ENCODE measurements around the gene ADAMTS6. TPM values are rescaled to one million over a fixed set of nuclear protein-coding genes. Genes with fewer than 3 reads are reported as not detected.

ADAMTS6 gene
- total RNA-seq, 2 donors from 2014 or later = 0.91 to 20.7 TPM

DNA sequence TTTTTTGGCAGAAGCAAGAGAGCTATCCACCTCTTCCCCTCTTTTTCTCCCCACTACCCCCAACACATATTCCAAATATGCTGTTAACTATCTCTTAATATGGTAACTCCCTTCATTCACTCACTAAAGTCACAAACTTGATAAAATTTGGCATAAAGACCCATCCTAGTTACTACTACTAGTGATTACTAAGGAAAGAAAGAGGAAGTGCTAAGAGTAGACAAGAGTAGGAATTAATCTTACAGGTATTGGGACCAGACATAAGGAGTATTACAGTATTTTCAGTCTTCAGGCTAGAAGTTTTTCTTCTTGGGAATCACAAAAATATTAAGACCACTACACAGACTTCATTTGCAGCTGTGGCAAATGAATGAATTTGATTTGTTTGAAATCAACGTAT, 2.2 kb downstream of the ADAMTS6 start:
- H3K4me1 ChIP-seq (replicated peaks) = peaks cover 2% of the 10 kb centered on the region
- intact Hi-C loops (cut with DNase I) = no loop called here
- no peak for DNase-seq (ENCODE audit: low spot score)
- H3K27me3 ChIP-seq (replicated peaks; ENCODE audit: insufficient read depth) = no peaks in the 10 kb centered on the region
- TF ChIP-seq POLR2A (IDR thresholded peaks at IDR 0.05) (no peak), POLR2AphosphoS5 (IDR thresholded peaks at IDR 0.05) (no peak)
- TF ChIP-seq, protein P1, sequence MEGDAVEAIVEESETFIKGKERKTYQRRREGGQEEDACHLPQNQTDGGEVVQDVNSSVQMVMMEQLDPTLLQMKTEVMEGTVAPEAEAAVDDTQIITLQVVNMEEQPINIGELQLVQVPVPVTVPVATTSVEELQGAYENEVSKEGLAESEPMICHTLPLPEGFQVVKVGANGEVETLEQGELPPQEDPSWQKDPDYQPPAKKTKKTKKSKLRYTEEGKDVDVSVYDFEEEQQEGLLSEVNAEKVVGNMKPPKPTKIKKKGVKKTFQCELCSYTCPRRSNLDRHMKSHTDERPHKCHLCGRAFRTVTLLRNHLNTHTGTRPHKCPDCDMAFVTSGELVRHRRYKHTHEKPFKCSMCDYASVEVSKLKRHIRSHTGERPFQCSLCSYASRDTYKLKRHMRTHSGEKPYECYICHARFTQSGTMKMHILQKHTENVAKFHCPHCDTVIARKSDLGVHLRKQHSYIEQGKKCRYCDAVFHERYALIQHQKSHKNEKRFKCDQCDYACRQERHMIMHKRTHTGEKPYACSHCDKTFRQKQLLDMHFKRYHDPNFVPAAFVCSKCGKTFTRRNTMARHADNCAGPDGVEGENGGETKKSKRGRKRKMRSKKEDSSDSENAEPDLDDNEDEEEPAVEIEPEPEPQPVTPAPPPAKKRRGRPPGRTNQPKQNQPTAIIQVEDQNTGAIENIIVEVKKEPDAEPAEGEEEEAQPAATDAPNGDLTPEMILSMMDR (IDR thresholded peaks at IDR 0.05) = no peak
- H3K4me3 ChIP-seq = no peak overlapping the region
- no peaks in the 10 kb centered on the region for H3K9me3 ChIP-seq
- H3K36me3 ChIP-seq = no peaks in the 10 kb centered on the region
- no peak overlapping the region for H3K27ac ChIP-seq
- 19% methylated on average over 1 of the region's 1 CpG for WGBS

DNA sequence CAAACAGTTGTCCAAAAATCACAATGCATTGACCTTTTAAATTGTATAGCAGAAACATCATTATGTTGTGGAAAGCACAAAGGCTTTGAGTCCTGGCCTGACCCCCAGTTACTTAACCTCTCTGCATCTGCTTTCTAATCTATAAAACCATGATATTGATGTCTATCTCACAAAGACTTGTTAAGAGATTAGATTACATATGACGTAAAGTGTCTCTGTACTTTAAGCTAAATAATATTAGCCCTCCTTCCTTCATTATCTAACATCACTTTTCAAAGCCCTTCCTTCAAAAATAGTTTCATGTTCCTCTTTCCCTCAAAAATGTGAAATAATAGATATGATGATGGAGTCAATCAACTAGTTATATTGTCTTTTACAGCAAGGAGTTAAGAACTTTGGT, 3.4 kb downstream of the ADAMTS6 start:
- H3K4me1 ChIP-seq (replicated peaks) = peaks cover 2% of the 10 kb centered on the region
- H3K4me3 ChIP-seq = no peak overlapping the region
- H3K27me3 ChIP-seq (replicated peaks; ENCODE audit: insufficient read depth) = no peaks in the 10 kb centered on the region
- no peak overlapping the region for H3K27ac ChIP-seq
- DNase-seq (ENCODE audit: low spot score) = no peak
- intact Hi-C loops (cut with DNase I) = no loop called here
- TF ChIP-seq, protein P1 (IDR thresholded peaks at IDR 0.05) = no peak
- no peak for TF ChIP-seq POLR2AphosphoS5 (IDR thresholded peaks at IDR 0.05)
- no peak for TF ChIP-seq POLR2A (IDR thresholded peaks at IDR 0.05)
- H3K9me3 ChIP-seq = no peaks in the 10 kb centered on the region
- no peaks in the 10 kb centered on the region for H3K36me3 ChIP-seq
- 74% methylated on average over 1 of the region's 1 CpG for WGBS

DNA sequence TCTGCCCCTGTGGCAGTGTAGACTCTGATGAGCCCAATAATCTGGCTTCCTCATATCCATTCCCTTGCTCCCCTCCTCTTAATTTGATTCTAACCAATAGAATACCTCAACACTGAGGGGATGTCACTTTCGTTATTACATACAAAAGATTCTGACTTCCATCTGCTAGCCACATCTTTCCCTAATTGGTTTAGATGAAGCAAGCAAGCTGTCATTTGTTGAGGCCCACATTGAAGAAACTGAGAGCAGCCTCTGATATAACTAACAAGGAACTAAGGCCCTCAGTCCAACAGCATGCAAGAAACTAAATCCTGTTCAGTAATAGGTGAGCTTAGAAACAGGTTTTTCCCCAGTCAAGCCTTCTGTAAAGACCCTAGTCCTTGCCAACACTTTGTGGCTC, 5.8 kb downstream of the ADAMTS6 start:
- DNase-seq (ENCODE audit: low spot score) = no peak
- Histone ChIP-seq H3K9me3 (no peaks in the 10 kb centered on the region), H3K36me3 (no peaks in the 10 kb centered on the region), H3K27me3 (replicated peaks; ENCODE audit: insufficient read depth) (no peaks in the 10 kb centered on the region), H3K4me1 (replicated peaks) (no peaks in the 10 kb centered on the region), H3K27ac (no peak overlapping the region), H3K4me3 (no peak overlapping the region)
- TF ChIP-seq POLR2AphosphoS5 (IDR thresholded peaks at IDR 0.05) (no peak), POLR2A (IDR thresholded peaks at IDR 0.05) (no peak)
- TF ChIP-seq, protein P1 (IDR thresholded peaks at IDR 0.05) = no peak
- intact Hi-C loops (cut with DNase I) = no loop called here
- WGBS = 94% methylated on average over 1 of the region's 1 CpG

DNA sequence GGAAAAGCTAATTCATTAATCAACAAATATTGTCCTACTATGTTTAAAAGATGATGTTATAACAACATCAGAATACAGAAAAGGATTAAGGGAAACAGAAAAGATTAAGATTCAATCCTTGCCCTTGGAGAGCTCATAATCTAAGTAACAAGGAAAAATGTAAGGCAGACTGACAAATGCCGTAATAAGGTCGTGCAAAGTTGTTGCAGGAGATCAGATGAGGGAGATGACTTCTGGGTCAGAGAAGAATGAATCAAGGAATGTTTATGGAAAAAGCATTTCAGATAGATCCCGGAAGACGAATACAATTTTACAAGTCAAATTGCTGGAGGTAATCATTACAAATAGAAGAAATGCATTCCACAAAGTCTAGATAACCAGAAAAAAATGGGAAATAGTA, 6.4 kb downstream of the ADAMTS6 start:
- Histone ChIP-seq H3K27ac (no peak overlapping the region), H3K9me3 (no peaks in the 10 kb centered on the region), H3K4me3 (no peak overlapping the region), H3K4me1 (replicated peaks) (no peaks in the 10 kb centered on the region), H3K36me3 (no peaks in the 10 kb centered on the region), H3K27me3 (replicated peaks; ENCODE audit: insufficient read depth) (no peaks in the 10 kb centered on the region)
- DNase-seq (ENCODE audit: low spot score) = no peak
- TF ChIP-seq, protein P1 (IDR thresholded peaks at IDR 0.05) = no peak
- TF ChIP-seq POLR2AphosphoS5 (IDR thresholded peaks at IDR 0.05) (no peak), POLR2A (IDR thresholded peaks at IDR 0.05) (no peak)
- 85% methylated on average over 4 of the region's 4 CpGs for WGBS
- intact Hi-C loops (cut with DNase I) = no loop called here

DNA sequence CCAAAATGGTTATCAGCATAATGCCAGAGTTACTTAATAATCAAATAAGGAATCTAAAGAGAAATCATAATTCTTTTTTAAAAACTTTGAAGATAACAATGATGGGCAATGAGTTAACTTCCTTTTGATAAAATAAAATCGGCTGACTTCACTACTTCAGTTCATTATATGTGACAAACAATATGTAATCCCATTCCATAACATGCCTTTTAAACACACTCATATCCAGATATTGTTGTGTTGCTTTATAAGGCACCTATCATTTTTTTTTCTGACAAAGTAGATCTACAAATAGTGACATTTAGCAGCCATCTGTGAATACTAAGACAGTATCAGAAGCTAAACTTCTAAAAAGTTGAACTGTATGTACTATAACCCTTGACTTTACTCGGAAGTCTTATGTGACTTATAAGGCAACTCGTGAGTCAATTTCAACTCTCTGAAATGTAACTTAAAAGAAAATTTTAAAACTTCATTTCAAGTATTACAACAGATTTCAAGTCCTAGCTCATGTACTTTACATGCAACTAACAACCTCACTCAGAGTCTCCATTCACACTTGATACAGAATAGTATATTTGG, 7.5 kb downstream of the ADAMTS6 start:
- H3K27ac ChIP-seq = no peak overlapping the region
- H3K4me3 ChIP-seq = no peak overlapping the region
- TF ChIP-seq POLR2AphosphoS5 (IDR thresholded peaks at IDR 0.05) (no peak), POLR2A (IDR thresholded peaks at IDR 0.05) (no peak)
- TF ChIP-seq, protein P1 (IDR thresholded peaks at IDR 0.05) = no peak
- H3K27me3 ChIP-seq (replicated peaks; ENCODE audit: insufficient read depth) = no peaks in the 10 kb centered on the region
- no peaks in the 10 kb centered on the region for H3K4me1 ChIP-seq (replicated peaks)
- intact Hi-C loops (cut with DNase I) = no loop called here
- no peaks in the 10 kb centered on the region for H3K36me3 ChIP-seq
- no peaks in the 10 kb centered on the region for H3K9me3 ChIP-seq
- WGBS = 67% methylated on average over 3 of the region's 3 CpGs
- DNase-seq (ENCODE audit: low spot score) = no peak
